ENCODE measurements around the gene TMEM204.
A peak's percentile ranks its signal among the peaks of the same experiment; 100 is the strongest.

The TMEM204 gene

GRCh38 chr16:1539720-1540555 lies 6.5 kb downstream of the TMEM204 start:
- DNase-seq: no peak

GRCh38 chr16:1540556-1540855 lies 7.0 kb downstream of the TMEM204 start:
- DNase-seq: no peak

- no peak for DNase-seq
These were observed 8.1 kb downstream of the TMEM204 start for GRCh38 chr16:1541293-1542165.

GRCh38 chr16:1542166-1542500 lies 8.7 kb downstream of the TMEM204 start:
- no peak for DNase-seq

- DNase-seq: no peak
These were observed 9.1 kb downstream of the TMEM204 start for GRCh38 chr16:1542533-1542932.

- peak; percentile 74 for DNase-seq
These were observed 9.8 kb downstream of the TMEM204 start for GRCh38 chr16:1543085-1543896.

GRCh38 chr16:1545044-1546040 lies 11.9 kb downstream of the TMEM204 start:
- no peak for DNase-seq

- DNase-seq: no peak
These were observed 13.0 kb downstream of the TMEM204 start for GRCh38 chr16:1546430-1546829.

- no peak for DNase-seq
These were observed 14.8 kb downstream of the TMEM204 start for GRCh38 chr16:1548233-1548632.

GRCh38 chr16:1548727-1549126 lies 15.3 kb downstream of the TMEM204 start:
- DNase-seq: no peak

GRCh38 chr16:1550069-1550468 lies 16.6 kb downstream of the TMEM204 start:
- DNase-seq: no peak

- DNase-seq: no peak
These were observed 17.2 kb downstream of the TMEM204 start for GRCh38 chr16:1550696-1551095.

- DNase-seq: no peak
These were observed 17.7 kb downstream of the TMEM204 start for GRCh38 chr16:1551166-1551565.

- DNase-seq: no peak
These were observed 18.7 kb downstream of the TMEM204 start for GRCh38 chr16:1552129-1552528.

- DNase-seq: no peak
These were observed 20.7 kb downstream of the TMEM204 start for GRCh38 chr16:1553946-1554825.

- no peak for DNase-seq
These were observed 21.5 kb downstream of the TMEM204 start for GRCh38 chr16:1554826-1555445.

- DNase-seq: no peak
These were observed 22.8 kb downstream of the TMEM204 start for GRCh38 chr16:1556254-1556653.

GRCh38 chr16:1557074-1557473 lies 23.6 kb downstream of the TMEM204 start:
- DNase-seq: no peak

GRCh38 chr16:1557576-1557975 lies 24.1 kb downstream of the TMEM204 start:
- DNase-seq: no peak

GRCh38 chr16:1559446-1559975 lies 26.0 kb downstream of the TMEM204 start:
- DNase-seq: no peak

Measured in fibroblast of skin of right quadriceps (primary cell).